Measurements from ENCODE around the gene SCN7A.
"Not testable (repeated sequence)": the region's sequence is repeated elsewhere in the genome, so short reads cannot be mapped to it uniquely, and the experiment has no call there.

Gene SCN7A

DNA sequence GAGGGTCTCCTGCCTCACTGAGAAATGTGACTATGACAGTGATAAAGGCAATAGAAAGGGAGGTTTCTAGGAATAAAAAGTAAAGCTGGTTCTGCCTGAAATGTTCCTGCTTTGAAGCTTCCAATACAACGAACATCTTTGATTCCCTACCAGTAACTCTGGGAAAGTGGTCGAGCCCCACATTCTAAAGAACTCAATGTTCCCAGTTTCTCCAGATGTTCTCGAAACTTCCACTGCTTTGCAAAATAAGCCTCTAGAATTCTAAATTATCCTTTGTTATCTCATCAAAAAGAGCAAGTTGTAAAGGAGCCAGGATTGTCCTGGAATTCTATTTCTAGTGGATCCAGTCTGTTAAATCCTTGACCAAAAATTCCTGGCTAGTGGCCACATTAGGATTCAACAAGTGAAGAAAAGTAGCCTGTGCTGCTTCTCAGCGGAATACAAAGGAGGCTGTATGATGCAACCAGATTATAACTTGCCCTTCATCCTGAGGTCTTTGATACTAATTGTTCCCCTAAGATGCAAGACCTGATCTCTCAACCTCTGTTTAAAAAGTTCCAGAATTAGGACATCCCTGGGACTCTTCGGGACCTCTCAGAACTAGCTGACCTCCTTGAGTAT, 8.4 kb downstream of the SCN7A start:
- Histone ChIP-seq H2AFZ (ENCODE audit: low read depth, low read length) (no peak overlapping the region), H3K9me3 (ENCODE audit: low read length) (peaks cover 2% of the 10 kb centered on the region), H3K36me3 (ENCODE audit: insufficient read depth, low read length) (no peaks in the 10 kb centered on the region), H3K4me3 (ENCODE audit: low read length) (no peak overlapping the region), H3K27me3 (ENCODE audit: insufficient read depth, low read length) (no peaks in the 10 kb centered on the region), H3K4me1 (ENCODE audit: insufficient read depth, low read length) (no peaks in the 10 kb centered on the region)

DNA sequence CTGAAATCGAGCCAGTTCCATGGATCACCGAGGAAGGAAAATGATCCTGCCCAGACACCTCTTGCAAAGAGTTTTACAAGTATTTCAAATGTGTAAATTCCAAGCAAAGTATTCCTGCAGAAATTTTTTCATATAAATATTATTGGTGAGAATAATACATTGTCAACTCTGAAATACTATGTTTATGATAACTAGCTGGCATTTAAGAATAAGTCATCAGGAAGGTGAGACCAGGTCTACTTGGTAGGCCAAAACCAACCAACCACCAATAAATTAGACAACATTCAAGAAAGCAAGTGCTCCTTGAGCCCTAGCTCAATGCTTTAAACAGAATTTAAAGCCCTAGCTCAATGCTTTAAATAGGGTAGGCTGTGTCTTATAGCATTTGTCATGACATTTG, 21.7 kb downstream of the SCN7A start:
- Histone ChIP-seq H3K27me3 (ENCODE audit: insufficient read depth, low read length) (no peaks in the 10 kb centered on the region), H2AFZ (ENCODE audit: low read depth, low read length) (no peak overlapping the region), H3K36me3 (ENCODE audit: insufficient read depth, low read length) (no peaks in the 10 kb centered on the region), H3K4me3 (ENCODE audit: low read length) (no peak overlapping the region), H3K4me1 (ENCODE audit: insufficient read depth, low read length) (no peaks in the 10 kb centered on the region), H3K9me3 (ENCODE audit: low read length) (no peaks in the 10 kb centered on the region)

DNA sequence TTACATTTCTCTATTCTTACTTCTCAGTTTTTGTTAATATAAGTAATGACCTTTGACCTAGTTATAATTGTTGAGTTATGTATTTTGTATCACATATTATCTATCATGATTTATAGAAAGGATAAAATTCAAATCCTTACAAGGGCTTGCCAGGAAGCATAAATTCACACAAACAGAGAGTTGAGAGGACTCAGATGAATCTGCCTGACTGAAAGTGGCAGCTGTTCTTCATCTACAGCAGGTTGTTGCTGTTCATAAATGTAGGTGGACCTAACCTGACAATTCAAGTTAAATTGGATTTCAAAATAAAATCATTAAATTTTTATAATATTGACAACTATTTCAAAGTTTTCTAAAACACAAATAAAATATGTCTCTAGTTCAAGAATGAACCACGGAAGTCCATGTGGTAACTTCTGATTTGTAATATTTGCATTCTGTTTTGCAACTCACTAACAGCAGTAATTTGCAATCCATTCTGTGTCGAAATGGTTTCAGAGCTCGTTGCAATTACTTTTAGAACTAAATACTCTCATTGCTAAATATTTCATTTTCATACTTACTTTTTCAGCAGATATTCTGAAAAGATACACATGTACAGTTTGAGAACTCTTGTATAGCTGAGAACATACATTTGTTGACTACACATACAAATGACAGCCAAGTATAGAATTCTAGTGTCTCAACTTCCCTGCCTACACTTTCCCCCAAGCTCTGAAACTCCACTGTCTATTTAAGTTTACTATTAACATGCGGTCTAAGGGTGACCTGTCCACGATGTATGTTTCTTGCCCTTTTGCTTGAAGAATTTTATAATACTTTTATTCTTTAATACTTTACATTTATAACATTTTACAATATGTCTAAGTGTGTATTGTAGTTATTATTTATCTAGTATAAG, 25.7 kb downstream of the SCN7A start:
- H3K27me3 ChIP-seq (ENCODE audit: insufficient read depth, low read length), result no peaks in the 10 kb centered on the region
- H3K9me3 ChIP-seq (ENCODE audit: low read length), result no peaks in the 10 kb centered on the region
- H3K4me3 ChIP-seq (ENCODE audit: low read length), result no peak overlapping the region
- no peak overlapping the region for H2AFZ ChIP-seq (ENCODE audit: low read depth, low read length)
- no peaks in the 10 kb centered on the region for H3K4me1 ChIP-seq (ENCODE audit: insufficient read depth, low read length)
- no peaks in the 10 kb centered on the region for H3K36me3 ChIP-seq (ENCODE audit: insufficient read depth, low read length)

DNA sequence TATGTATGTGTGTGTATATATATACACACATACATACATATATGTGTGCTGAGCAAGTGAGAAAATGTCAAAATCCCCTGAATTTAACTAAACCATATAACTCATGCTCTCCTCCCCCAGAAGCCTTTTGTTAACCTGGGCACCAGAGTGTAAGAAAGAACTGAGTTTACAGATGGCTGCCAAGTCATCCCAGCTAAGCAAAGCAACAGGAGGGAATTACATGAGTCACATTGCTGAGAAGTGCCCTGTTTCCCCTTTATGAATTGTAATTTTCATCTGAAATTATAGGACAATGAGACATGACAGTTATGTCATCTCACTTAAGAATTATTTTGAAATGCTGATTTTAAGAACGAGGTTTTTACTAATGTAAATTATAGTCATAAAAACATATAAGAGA, 29.9 kb downstream of the SCN7A start:
- no peaks in the 10 kb centered on the region for H3K27me3 ChIP-seq (ENCODE audit: insufficient read depth, low read length)
- H2AFZ ChIP-seq (ENCODE audit: low read depth, low read length), result no peak overlapping the region
- H3K4me1 ChIP-seq (ENCODE audit: insufficient read depth, low read length), result no peaks in the 10 kb centered on the region
- H3K36me3 ChIP-seq (ENCODE audit: insufficient read depth, low read length), result no peaks in the 10 kb centered on the region
- no peak overlapping the region for H3K4me3 ChIP-seq (ENCODE audit: low read length)
- H3K9me3 ChIP-seq (ENCODE audit: low read length), result no peaks in the 10 kb centered on the region

DNA sequence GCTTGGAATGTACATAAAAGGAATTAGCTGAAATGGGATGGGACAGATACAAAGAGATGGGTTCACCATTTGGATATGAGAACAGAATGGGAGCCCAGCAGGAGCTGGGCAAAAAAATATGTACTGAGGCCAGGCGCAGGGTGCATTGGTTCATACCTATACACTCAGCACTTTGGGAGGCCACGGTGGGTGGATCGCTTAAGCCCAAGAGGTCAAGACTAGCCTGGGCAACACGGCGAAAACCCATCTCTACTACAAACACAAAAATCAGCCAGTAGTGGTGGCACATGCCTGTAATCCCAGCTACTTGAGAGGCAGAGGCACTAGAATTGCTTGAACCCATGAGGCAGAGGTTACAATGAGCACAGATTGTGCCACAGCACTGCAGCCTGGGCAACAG, 30.4 kb downstream of the SCN7A start:
- no peaks in the 10 kb centered on the region for H3K27me3 ChIP-seq (ENCODE audit: insufficient read depth, low read length)
- no peaks in the 10 kb centered on the region for H3K4me1 ChIP-seq (ENCODE audit: insufficient read depth, low read length)
- H3K9me3 ChIP-seq (ENCODE audit: low read length), result no peaks in the 10 kb centered on the region
- no peak overlapping the region for H2AFZ ChIP-seq (ENCODE audit: low read depth, low read length)
- no peaks in the 10 kb centered on the region for H3K36me3 ChIP-seq (ENCODE audit: insufficient read depth, low read length)
- H3K4me3 ChIP-seq (ENCODE audit: low read length), result no peak overlapping the region

DNA sequence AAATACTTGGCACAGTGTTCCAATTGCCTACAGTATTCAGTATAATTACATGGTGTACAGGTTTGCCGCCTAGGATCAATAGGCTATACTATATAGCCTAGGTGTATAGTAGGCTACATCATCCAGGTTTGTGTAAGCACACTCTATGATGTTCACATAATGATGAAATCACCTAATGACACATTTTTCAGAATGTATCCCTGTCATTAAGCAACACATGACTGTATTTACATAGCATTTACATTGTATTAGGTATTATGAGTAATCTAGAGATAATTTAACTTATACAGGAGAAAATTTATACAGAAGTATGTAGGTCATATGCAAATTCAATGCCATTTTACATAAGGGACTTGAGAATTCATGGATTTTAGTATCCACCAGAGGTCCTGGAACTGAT, 35.4 kb downstream of the SCN7A start:
- Histone ChIP-seq H3K4me1 (ENCODE audit: insufficient read depth, low read length) (peaks cover 7% of the 10 kb centered on the region), H3K4me3 (ENCODE audit: low read length) (no peak overlapping the region), H2AFZ (ENCODE audit: low read depth, low read length) (no peak overlapping the region), H3K9me3 (ENCODE audit: low read length) (no peaks in the 10 kb centered on the region), H3K27me3 (ENCODE audit: insufficient read depth, low read length) (no peaks in the 10 kb centered on the region), H3K36me3 (ENCODE audit: insufficient read depth, low read length) (no peaks in the 10 kb centered on the region)

DNA sequence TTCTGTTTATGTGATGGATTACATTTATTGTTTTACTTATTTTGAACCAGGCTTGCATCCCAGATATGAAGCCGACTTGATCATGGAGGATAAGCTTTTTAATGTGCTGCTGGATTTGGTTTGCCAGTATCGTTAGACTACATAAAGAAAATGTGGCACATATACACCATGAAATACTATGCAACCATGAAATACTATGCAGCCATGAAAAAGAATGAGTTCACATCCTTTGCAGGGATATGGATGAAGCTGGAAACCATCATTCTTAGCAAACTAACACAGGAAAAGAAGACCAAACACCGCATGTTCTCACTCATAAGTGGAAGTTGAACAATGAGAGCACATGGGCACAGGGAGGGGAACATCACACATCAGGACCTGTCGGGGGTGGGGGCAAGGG, 38.2 kb downstream of the SCN7A start:
- not testable (repeated sequence) for H3K9me3 ChIP-seq (ENCODE audit: low read length); H2AFZ ChIP-seq (ENCODE audit: low read depth, low read length); H3K36me3 ChIP-seq (ENCODE audit: insufficient read depth, low read length); H3K27me3 ChIP-seq (ENCODE audit: insufficient read depth, low read length); H3K4me3 ChIP-seq (ENCODE audit: low read length)
- H3K4me1 ChIP-seq (ENCODE audit: insufficient read depth, low read length), result peaks cover 22% of the 10 kb centered on the region

DNA sequence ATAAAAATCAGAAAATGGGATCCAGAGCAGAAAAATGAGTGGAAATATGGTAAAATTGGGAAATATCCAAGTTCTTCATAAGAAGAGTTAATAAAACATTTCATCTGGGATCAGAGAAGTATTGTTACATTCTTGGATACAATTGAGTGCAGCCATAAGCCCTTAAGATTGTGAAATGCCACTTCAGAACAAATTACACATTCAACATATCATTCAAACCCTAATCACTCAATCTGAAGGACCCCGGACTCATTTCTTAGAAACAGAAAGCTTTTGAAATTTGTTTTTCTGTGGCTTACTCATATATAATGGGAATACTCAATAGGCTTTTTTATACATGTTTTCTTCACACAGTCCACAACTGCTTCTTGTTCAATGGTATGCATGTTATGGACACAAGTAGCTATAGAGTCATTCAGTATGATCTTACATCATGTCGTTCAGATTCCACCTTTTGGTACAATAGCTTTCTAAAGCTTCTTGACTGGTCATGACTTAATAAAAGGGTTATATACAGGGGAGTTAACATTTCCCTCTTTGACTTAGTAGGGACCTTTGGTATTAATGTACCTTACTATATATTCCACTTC, 39.9 kb downstream of the SCN7A start:
- Histone ChIP-seq H3K9me3 (ENCODE audit: low read length) (no peaks in the 10 kb centered on the region), H3K4me1 (ENCODE audit: insufficient read depth, low read length) (peaks cover 22% of the 10 kb centered on the region), H3K27me3 (ENCODE audit: insufficient read depth, low read length) (no peaks in the 10 kb centered on the region), H3K36me3 (ENCODE audit: insufficient read depth, low read length) (no peaks in the 10 kb centered on the region), H3K4me3 (ENCODE audit: low read length) (no peak overlapping the region), H2AFZ (ENCODE audit: low read depth, low read length) (no peak overlapping the region)

DNA sequence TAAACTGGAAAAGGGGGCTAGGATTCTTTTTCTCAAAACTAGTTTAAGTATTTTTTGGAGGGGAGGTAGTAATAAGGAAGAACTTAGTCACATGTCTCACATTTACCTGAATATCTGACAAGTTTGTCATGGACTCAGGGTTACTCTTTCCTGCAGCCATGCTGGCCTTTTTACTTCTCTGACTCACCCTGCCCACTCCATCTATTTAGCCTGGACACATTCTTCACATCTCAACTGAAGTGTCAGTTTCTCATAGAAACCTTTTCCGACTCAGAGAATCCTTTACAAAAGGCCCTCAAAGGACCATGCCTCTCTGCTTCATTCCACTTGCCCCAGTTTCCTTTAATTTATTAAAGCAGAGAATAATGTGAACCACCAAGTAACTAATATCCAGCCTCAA, 42.6 kb downstream of the SCN7A start:
- no peaks in the 10 kb centered on the region for H3K36me3 ChIP-seq (ENCODE audit: insufficient read depth, low read length)

DNA sequence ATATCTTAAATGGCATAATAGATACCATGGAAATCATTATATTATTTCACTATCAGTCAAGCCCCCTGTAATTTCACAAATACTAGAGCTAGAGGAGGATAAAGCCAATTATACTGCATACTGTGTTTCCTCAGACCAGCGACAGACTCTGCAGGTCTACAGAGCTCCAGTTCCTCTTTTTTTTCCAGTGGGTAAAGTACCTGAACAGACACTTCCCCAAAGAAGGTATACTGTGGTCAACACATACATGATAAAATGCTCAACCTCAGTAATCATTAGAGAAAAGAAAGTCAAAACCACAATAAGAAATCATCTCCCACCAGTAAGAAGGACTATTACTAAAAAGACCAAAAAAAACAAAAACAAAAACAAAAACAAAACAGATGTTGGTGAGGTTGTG, 44.6 kb downstream of the SCN7A start:
- Histone ChIP-seq H2AFZ (ENCODE audit: low read depth, low read length) (no peak overlapping the region), H3K9me3 (ENCODE audit: low read length) (peaks cover 2% of the 10 kb centered on the region), H3K4me3 (ENCODE audit: low read length) (no peak overlapping the region), H3K4me1 (ENCODE audit: insufficient read depth, low read length) (peaks cover 22% of the 10 kb centered on the region), H3K27me3 (ENCODE audit: insufficient read depth, low read length) (no peaks in the 10 kb centered on the region), H3K36me3 (ENCODE audit: insufficient read depth, low read length) (no peaks in the 10 kb centered on the region)

More for the DNA sequence above, 42.6 kb downstream of the SCN7A start:
- Histone ChIP-seq H3K4me1 (ENCODE audit: insufficient read depth, low read length) (peaks cover 22% of the 10 kb centered on the region), H3K4me3 (ENCODE audit: low read length) (no peak overlapping the region), H3K9me3 (ENCODE audit: low read length) (peaks cover 2% of the 10 kb centered on the region), H2AFZ (ENCODE audit: low read depth, low read length) (no peak overlapping the region), H3K27me3 (ENCODE audit: insufficient read depth, low read length) (no peaks in the 10 kb centered on the region)

DNA sequence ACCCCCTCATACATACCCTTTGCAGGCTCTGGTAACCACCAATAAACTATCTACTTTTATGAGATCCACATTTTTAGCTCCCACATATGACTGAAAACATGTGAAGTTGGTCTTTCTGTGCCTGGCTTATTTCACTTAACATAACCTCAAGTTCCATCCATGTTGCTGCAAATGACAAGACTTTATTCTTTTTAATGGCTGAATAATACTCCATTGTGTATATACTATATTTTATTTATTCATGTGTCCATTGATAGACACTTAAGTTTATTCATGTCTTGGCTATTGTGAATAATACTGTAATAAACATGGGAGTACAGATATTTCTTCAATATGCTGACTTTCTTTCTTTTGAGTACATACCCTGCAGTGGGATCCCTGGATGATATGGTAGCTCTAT, 45.9 kb downstream of the SCN7A start:
- no peaks in the 10 kb centered on the region for H3K36me3 ChIP-seq (ENCODE audit: insufficient read depth, low read length)
- no peaks in the 10 kb centered on the region for H3K27me3 ChIP-seq (ENCODE audit: insufficient read depth, low read length)
- peaks cover 15% of the 10 kb centered on the region for H3K4me1 ChIP-seq (ENCODE audit: insufficient read depth, low read length)
- H3K9me3 ChIP-seq (ENCODE audit: low read length), result peaks cover 2% of the 10 kb centered on the region
- no peak overlapping the region for H3K4me3 ChIP-seq (ENCODE audit: low read length)
- H2AFZ ChIP-seq (ENCODE audit: low read depth, low read length), result no peak overlapping the region

DNA sequence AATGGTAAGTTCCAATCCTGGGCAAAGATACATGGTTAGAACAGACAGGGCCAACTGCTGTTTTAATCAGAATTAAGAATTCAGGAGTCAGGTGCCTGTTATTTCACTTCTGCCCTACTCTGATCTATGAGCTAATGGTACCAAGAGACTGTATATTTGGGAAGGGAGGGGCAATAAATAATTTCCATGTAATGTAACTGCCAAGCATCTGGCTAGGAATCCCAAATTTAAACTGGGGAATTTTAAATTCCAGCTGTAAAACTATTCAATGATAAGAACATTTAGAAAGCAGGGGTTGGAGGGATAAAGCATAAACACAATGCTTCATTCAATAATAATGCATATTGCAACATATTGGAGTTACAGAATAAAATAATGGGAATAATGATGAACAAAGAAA, 49.7 kb downstream of the SCN7A start:
- Histone ChIP-seq H3K9me3 (ENCODE audit: low read length) (peaks cover 2% of the 10 kb centered on the region), H3K36me3 (ENCODE audit: insufficient read depth, low read length) (no peaks in the 10 kb centered on the region), H3K27me3 (ENCODE audit: insufficient read depth, low read length) (no peaks in the 10 kb centered on the region), H2AFZ (ENCODE audit: low read depth, low read length) (no peak overlapping the region), H3K4me1 (ENCODE audit: insufficient read depth, low read length) (peaks cover under 1% of the 10 kb centered on the region), H3K4me3 (ENCODE audit: low read length) (no peak overlapping the region)

DNA sequence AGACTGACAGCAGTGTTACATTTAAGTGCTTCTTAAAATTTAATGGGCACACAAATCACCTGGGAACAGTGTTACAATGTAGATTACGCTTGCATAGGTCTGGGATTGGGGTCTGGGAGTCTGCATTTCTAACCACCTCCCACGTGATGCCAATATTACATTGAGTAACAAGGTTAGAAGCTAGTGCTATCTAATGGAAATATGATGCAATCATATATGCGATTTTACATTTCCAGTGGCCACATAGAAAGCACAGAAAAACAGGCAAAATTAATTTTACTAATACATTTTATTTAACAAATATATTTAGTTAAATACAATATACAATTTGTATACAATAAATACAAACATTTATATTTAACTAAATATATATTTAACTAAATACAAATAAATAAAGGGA, 53.7 kb downstream of the SCN7A start:
- H3K36me3 ChIP-seq (ENCODE audit: insufficient read depth, low read length), result no peaks in the 10 kb centered on the region

More for the DNA sequence above, 53.7 kb downstream of the SCN7A start:
- peaks cover 7% of the 10 kb centered on the region for H3K9me3 ChIP-seq (ENCODE audit: low read length)
- peaks cover 3% of the 10 kb centered on the region for H3K4me1 ChIP-seq (ENCODE audit: insufficient read depth, low read length)
- no peak overlapping the region for H2AFZ ChIP-seq (ENCODE audit: low read depth, low read length)
- no peaks in the 10 kb centered on the region for H3K27me3 ChIP-seq (ENCODE audit: insufficient read depth, low read length)
- no peak overlapping the region for H3K4me3 ChIP-seq (ENCODE audit: low read length)
